IPS-18a (cell line): ENCODE measurements around the gene SLC25A17.

Experiments
- H3K27ac ChIP-seq: one replicate; pipeline ENCODE4 v1.5.1; 2013; ENCODE audit warnings: low read length
- H3K27me3 ChIP-seq: one replicate; pipeline ENCODE4 v1.6.1; 2013; ENCODE audit warnings: mild to moderate bottlenecking, low read length; ENCODE audit not compliant: control insufficient read depth, insufficient read depth
- H3K36me3 ChIP-seq: one replicate; pipeline ENCODE4 v1.6.1; 2013; ENCODE audit warnings: low read depth, low read length; ENCODE audit not compliant: control insufficient read depth
- H3K4me1 ChIP-seq: one replicate; pipeline ENCODE4 v1.6.1; 2013; ENCODE audit warnings: low read depth, low read length; ENCODE audit not compliant: control insufficient read depth
- H3K4me3 ChIP-seq: one replicate; pipeline ENCODE4 v1.5.1; 2013; ENCODE audit warnings: low read length
- H3K9ac ChIP-seq: one replicate; pipeline ENCODE4 v1.6.1; 2013; ENCODE audit warnings: mild to moderate bottlenecking, low read length, moderate library complexity
- H3K9me3 ChIP-seq: one replicate; pipeline ENCODE4 v1.6.1; 2013; ENCODE audit warnings: low read depth, low read length; ENCODE audit not compliant: control insufficient read depth

SLC25A17 gene

DNA sequence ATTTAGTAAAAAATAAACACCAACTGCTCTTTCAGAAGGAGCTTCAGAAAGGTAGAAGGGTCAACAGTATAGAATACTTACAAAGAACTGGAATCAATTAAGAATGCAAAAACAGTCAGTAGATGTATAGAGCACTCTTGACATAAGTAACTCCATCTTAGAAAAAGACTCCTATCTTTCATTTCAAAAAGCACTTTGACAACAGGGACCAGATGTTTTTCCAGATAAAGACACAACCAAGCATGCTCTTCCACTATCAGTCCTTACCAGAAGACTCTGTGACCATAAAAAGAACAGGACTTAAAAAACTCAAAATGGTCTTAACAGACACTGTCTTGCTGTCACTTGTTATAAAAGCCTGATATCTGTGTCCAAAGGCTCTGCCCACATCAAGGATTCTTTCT lies 5.2 kb downstream of the SLC25A17 start:
- Histone ChIP-seq H3K27ac (no peak overlapping the region), H3K27me3 (no peaks in the 10 kb centered on the region), H3K4me1 (no peaks in the 10 kb centered on the region), H3K9ac (no peak overlapping the region), H3K4me3 (no peak overlapping the region), H3K9me3 (no peaks in the 10 kb centered on the region), H3K36me3 (peaks cover 5% of the 10 kb centered on the region)

DNA sequence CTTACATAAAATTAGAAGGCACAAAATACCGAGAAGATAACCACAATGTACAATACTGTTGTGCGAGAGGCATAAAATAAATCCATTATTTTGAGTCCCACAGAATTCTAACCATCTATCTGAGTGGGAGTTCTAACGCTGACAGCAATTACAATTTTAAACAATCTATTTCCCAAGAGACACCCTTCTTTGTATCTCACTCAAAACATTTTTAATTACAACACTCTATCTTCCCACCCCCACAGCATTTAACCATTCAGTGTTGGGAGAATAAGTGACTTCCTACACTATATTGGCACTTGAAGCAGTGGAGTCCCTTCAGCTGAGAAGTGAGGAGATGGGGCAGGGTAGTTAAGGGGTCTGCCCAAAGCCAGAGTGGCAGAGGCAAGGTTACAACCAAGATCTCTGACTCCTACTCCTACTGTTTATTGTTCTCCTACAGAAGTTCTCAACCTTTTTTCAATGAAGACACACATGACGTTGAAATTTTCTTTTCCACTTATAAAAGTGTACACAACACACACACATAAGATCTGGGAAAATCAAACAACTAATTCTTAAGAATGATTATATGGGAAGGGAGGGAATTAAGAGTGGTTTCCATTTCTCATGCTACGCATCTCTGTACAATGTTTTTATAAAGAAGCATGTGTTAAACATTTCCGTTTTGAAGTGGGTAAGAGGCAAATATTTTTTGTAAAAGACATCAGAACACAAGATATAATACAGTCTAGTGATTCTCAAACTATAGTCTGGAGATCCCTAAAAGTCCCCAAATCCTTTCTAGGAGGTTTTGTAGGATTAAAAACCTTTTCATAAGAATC lies 10.9 kb downstream of the SLC25A17 start:
- no peaks in the 10 kb centered on the region for H3K4me1 ChIP-seq
- H3K27ac ChIP-seq = no peak overlapping the region
- H3K27me3 ChIP-seq = no peaks in the 10 kb centered on the region
- no peak overlapping the region for H3K9ac ChIP-seq
- H3K36me3 ChIP-seq = no peaks in the 10 kb centered on the region
- H3K4me3 ChIP-seq = no peak overlapping the region
- H3K9me3 ChIP-seq = no peaks in the 10 kb centered on the region

DNA sequence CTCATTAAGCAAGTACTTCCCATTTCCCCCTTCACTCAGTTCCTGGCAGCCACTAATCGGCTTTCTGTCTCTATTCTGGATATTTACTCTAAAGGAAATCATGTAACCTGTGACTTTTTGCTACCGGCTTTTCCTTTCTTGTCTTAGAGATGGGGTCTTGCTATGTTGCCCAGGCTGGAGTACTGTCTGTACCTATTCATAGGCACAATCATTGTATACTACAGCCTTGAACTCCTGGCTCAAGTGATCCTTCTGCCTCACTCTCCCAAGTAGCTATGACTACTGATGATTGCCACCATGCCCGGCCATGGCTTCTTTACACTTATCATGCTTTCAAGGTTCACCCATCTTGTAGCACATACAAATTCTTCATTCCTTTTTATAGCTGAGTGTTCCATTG lies 12.4 kb downstream of the SLC25A17 start:
- no peaks in the 10 kb centered on the region for H3K4me1 ChIP-seq
- H3K9me3 ChIP-seq = no peaks in the 10 kb centered on the region
- no peaks in the 10 kb centered on the region for H3K36me3 ChIP-seq

DNA sequence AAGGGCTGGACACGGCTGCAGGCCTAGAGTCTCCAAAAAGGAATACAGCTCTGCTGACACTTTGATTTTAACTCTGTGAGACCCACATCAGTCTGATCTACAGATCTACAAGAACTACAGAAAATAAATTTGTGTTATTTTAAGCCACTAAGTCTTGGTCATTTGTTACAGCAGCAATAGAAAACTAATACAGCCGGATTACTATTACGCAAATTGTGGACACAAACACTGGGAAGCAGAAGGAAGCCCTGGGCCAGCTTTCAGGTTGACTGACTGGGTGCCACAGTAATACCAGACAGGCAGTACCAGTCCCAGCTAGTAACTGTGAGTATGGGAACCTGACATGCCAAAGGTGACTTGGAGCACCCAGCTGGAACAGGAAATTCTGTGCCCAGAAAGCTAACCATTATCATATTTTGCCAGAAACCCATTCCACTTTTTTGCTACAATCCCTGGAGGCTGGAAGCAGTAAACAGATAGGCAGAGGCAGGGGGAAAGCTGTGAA lies 13.4 kb downstream of the SLC25A17 start:
- Histone ChIP-seq H3K36me3 (no peaks in the 10 kb centered on the region), H3K4me1 (no peaks in the 10 kb centered on the region), H3K9ac (no peak overlapping the region), H3K4me3 (no peak overlapping the region), H3K27me3 (no peaks in the 10 kb centered on the region), H3K9me3 (no peaks in the 10 kb centered on the region), H3K27ac (no peak overlapping the region)

More for the DNA sequence above, 12.4 kb downstream of the SLC25A17 start:
- H3K9ac ChIP-seq = no peak overlapping the region
- H3K27ac ChIP-seq = no peak overlapping the region
- no peaks in the 10 kb centered on the region for H3K27me3 ChIP-seq
- H3K4me3 ChIP-seq = no peak overlapping the region

DNA sequence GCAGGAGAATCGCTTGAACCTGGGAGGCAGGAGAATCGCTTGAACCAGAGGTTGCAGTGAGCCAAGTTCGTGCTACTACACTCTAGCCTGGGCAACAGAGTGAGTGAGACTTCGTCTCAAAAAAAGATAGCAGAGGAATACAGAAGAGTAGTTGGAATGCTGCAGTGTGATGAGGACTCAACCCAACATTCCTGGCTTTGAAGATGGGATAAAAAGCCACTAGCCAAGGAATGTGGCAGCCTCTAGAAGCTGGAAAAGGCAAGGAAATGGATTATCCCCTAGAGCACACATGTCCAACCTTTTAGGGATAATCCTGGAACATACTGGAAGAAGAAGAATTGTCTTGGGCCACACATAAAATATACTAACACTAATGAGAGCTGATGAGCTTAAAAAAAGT lies 13.9 kb downstream of the SLC25A17 start:
- no peaks in the 10 kb centered on the region for H3K9me3 ChIP-seq
- H3K4me3 ChIP-seq = no peak overlapping the region
- H3K36me3 ChIP-seq = no peaks in the 10 kb centered on the region
- no peak overlapping the region for H3K9ac ChIP-seq
- H3K27me3 ChIP-seq = no peaks in the 10 kb centered on the region
- H3K4me1 ChIP-seq = no peaks in the 10 kb centered on the region
- no peak overlapping the region for H3K27ac ChIP-seq

DNA sequence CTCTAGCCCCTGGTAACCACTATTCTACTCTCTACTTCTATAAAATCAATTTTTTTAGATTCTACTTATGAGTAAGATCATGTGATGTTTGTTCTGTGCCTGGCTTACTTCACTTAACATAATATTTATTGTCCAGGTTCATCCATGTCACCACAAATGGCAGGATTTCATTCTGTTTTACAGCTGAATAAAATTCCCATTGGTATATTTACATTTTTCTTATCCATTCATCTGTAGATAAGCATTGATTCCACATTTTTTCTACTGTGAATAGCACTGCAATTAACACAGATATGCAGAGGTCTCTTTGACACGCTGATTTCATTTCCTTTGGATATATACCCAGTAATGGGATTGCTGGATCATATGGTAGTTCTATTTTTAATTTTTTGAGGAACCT lies 15.8 kb downstream of the SLC25A17 start:
- Histone ChIP-seq H3K36me3 (no peaks in the 10 kb centered on the region), H3K9me3 (no peaks in the 10 kb centered on the region), H3K27ac (no peak overlapping the region), H3K27me3 (no peaks in the 10 kb centered on the region), H3K9ac (no peak overlapping the region), H3K4me3 (no peak overlapping the region), H3K4me1 (no peaks in the 10 kb centered on the region)

DNA sequence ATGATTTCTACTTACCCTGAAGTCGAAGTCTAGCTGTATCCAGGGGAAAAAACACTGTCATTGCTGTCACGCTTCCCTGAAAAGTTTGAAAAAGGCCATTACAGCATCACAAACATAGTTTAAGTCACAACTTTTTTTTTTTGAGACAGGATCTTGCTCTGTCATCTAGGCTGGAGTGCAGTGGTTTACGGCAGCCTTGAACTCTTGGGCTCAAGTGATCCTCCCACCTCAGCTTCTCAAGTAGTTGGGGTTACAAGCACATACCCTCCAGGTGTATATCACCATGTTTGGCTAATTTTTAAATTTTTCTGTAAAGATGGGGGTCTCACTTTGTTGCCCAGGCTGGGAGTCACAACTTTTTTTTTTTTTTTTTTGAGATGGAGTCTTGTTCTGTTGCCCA lies 20.1 kb downstream of the SLC25A17 start:
- peaks cover 4% of the 10 kb centered on the region for H3K36me3 ChIP-seq
- no peak overlapping the region for H3K9ac ChIP-seq
- H3K27me3 ChIP-seq = no peaks in the 10 kb centered on the region
- H3K27ac ChIP-seq = no peak overlapping the region
- no peak overlapping the region for H3K4me3 ChIP-seq
- H3K4me1 ChIP-seq = no peaks in the 10 kb centered on the region
- no peaks in the 10 kb centered on the region for H3K9me3 ChIP-seq

DNA sequence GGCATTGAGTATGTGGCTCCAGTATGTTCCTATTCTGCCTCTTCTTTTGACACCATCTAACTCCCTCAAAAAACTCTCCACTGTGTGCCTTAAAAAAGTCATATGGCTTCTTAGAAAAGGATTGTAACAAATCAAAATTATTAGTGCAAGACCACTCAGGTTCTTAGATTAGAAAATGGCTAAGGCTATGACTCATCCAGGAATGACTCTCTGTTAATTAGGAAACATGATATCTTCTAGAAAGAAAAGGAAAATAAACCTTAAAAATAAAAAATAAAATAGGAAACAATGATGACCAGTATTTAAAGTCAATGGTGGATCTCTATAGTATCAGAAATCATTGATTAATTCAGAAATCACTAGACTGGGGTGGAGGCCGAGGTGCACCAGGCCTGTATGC lies 21.7 kb downstream of the SLC25A17 start:
- H3K27ac ChIP-seq = no peak overlapping the region
- no peaks in the 10 kb centered on the region for H3K4me1 ChIP-seq
- H3K9ac ChIP-seq = no peak overlapping the region
- H3K36me3 ChIP-seq = peaks cover 9% of the 10 kb centered on the region
- H3K4me3 ChIP-seq = no peak overlapping the region
- no peaks in the 10 kb centered on the region for H3K9me3 ChIP-seq
- H3K27me3 ChIP-seq = no peaks in the 10 kb centered on the region

DNA sequence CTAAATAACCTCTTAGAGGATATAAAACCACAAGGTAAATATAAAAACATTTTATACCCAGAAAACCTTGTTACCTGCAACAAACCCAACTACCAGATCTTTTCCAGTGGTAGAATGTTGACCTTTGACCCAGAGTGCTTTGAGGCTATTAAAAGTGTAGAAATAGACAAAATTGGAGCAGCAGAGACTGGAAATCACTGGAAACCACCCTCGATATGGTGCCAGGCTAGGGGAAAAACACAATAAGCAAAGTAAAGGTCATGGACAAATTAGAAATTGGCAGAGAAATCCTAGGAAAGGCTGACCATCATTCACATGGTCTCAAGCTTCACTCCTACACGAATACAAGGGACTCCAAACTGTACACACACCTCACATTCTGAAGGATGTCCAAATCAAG lies 26.7 kb downstream of the SLC25A17 start:
- H3K9me3 ChIP-seq = no peaks in the 10 kb centered on the region
- H3K36me3 ChIP-seq = peaks cover 12% of the 10 kb centered on the region
- H3K4me3 ChIP-seq = no peak overlapping the region
- H3K27ac ChIP-seq = no peak overlapping the region
- H3K27me3 ChIP-seq = no peaks in the 10 kb centered on the region
- no peak overlapping the region for H3K9ac ChIP-seq
- no peaks in the 10 kb centered on the region for H3K4me1 ChIP-seq

DNA sequence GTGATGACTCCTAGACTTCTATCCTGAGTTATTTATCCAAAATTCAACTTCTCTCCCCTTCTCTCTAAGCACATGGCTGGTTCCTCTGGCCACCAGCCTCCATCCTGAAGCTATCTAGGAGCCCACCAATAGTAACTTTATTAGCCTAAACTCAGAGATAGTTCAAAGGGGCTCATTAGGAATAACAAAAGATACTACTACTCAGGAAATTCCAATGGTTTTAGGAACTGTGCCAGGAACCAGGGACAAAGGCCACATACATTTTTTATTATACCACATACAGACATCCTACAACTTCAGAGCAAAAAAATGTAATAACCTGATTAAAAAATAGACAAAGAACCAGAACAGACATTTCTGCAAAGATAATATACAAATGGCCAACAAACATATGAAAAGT lies 27.9 kb downstream of the SLC25A17 start:
- Histone ChIP-seq H3K4me1 (no peaks in the 10 kb centered on the region), H3K36me3 (peaks cover 12% of the 10 kb centered on the region), H3K9ac (no peak overlapping the region), H3K27ac (no peak overlapping the region), H3K9me3 (no peaks in the 10 kb centered on the region), H3K27me3 (no peaks in the 10 kb centered on the region), H3K4me3 (no peak overlapping the region)

DNA sequence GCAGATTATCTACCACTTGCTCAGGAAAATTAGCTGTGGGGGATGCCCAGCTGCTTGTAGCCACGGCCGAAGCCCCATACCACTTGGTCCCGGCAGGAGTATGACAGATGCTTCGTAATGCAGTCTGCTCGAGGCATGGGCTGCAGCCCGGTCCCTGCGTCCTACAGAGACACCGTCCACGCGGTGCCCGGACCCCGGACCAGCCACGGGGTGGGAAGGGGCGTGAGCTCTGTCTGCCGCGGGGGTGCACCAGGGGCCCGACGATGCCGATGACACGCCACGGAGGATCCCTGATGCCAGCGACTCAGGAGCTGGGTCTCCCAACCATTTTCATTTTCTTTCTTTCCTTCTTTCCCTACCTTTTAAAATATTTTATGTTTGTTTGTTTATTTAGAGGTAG lies 30.0 kb downstream of the SLC25A17 start:
- Histone ChIP-seq H3K27ac (no peak overlapping the region), H3K4me3 (no peak overlapping the region), H3K9ac (no peak overlapping the region), H3K27me3 (no peaks in the 10 kb centered on the region), H3K4me1 (no peaks in the 10 kb centered on the region), H3K36me3 (peaks cover 12% of the 10 kb centered on the region), H3K9me3 (no peaks in the 10 kb centered on the region)

DNA sequence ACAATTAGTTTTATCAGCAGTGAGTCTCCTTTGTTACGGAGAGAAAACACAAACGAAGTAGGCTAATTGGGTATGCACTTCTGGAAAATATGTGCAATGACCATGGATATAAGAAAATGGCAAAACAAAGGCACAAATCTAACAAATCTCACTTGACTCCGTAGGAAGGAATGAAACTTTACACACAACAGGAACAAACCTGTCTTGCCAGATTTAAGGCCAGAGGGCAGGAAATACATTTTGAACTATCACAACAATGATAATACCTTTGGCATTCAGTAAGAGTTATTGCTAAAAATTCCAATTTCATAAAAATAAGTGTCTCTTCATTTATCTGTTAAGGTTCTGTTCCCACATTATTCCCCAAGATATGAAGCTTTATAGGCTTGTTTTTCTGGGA lies 36.6 kb downstream of the SLC25A17 start:
- Histone ChIP-seq H3K27me3 (no peaks in the 10 kb centered on the region), H3K4me3 (no peak overlapping the region), H3K4me1 (no peaks in the 10 kb centered on the region), H3K9ac (no peak overlapping the region), H3K36me3 (peaks cover 13% of the 10 kb centered on the region), H3K9me3 (no peaks in the 10 kb centered on the region), H3K27ac (no peak overlapping the region)
